Stimulated activated CD8-positive, alpha-beta memory T cell treated with anti-CD3 and anti-CD28 coated beads, Interleukin-12 subunit alpha, Interleukin-12 subunit beta, amount 100 ng/mL, for 24 hours (primary cell): ENCODE data around the gene CAPN15.

Experiments used
- DNase-seq: peaks from one replicate; pipeline ENCODE4 v3.0.0-alpha.2; 2020; ENCODE audit errors: extremely low read depth

CAPN15 gene

GRCh38 chr16:578232-578869 is 50.8 kb downstream of the CAPN15 start:
- DNase-seq: no peak

GRCh38 chr16:578870-579405 is 51.4 kb downstream of the CAPN15 start:
- no peak for DNase-seq

- no peak for DNase-seq
Observed at GRCh38 chr16:580141-580945, 52.8 kb downstream of the CAPN15 start.

GRCh38 chr16:580946-581498 is 53.5 kb downstream of the CAPN15 start:
- DNase-seq: no peak

GRCh38 chr16:582218-582613 is 54.7 kb downstream of the CAPN15 start:
- DNase-seq: no peak

GRCh38 chr16:582614-583331 is 55.3 kb downstream of the CAPN15 start:
- DNase-seq: no peak

- DNase-seq: no peak
Observed at GRCh38 chr16:583470-583814, 55.9 kb downstream of the CAPN15 start.

- DNase-seq: no peak
Observed at GRCh38 chr16:583815-584591, 56.5 kb downstream of the CAPN15 start.

GRCh38 chr16:585351-585750 is 57.8 kb downstream of the CAPN15 start:
- DNase-seq: no peak

- no peak for DNase-seq
Observed at GRCh38 chr16:586047-586644, 58.6 kb downstream of the CAPN15 start.

GRCh38 chr16:586645-587590 is 59.4 kb downstream of the CAPN15 start:
- DNase-seq: no peak

GRCh38 chr16:588639-588888 is 61.1 kb downstream of the CAPN15 start:
- no peak for DNase-seq

- DNase-seq: peak; percentile 91
Observed at GRCh38 chr16:588889-589657, 61.6 kb downstream of the CAPN15 start.

GRCh38 chr16:589658-590187 is 62.2 kb downstream of the CAPN15 start, which contains the start of gene RAB40C:
Gene RAB40C, plus strand, starts transcription at chr16:590066. Its CDS starts 226 bp downstream, at chr16:590292.
- peak; percentile 98 for DNase-seq

GRCh38 chr16:590188-590814 is 62.8 kb downstream of the CAPN15 start:
- no peak for DNase-seq

GRCh38 chr16:590815-591200 is 63.3 kb downstream of the CAPN15 start:
- DNase-seq: no peak

- no peak for DNase-seq
Observed at GRCh38 chr16:591231-591630, 63.7 kb downstream of the CAPN15 start.

- DNase-seq: no peak
Observed at GRCh38 chr16:591892-592517, 64.5 kb downstream of the CAPN15 start.
